Measurements from ENCODE around the gene RAB27B. TPM values are rescaled to one million over a fixed set of nuclear protein-coding genes. Genes with fewer than 3 reads are reported as not detected.

Gene RAB27B
- total and polyA plus RNA-seq, 2 of the 8 experiments (the other 6 are each of a cell fraction or from before 2014, with no cell fraction given), result 0.05 to 0.60 TPM

DNA sequence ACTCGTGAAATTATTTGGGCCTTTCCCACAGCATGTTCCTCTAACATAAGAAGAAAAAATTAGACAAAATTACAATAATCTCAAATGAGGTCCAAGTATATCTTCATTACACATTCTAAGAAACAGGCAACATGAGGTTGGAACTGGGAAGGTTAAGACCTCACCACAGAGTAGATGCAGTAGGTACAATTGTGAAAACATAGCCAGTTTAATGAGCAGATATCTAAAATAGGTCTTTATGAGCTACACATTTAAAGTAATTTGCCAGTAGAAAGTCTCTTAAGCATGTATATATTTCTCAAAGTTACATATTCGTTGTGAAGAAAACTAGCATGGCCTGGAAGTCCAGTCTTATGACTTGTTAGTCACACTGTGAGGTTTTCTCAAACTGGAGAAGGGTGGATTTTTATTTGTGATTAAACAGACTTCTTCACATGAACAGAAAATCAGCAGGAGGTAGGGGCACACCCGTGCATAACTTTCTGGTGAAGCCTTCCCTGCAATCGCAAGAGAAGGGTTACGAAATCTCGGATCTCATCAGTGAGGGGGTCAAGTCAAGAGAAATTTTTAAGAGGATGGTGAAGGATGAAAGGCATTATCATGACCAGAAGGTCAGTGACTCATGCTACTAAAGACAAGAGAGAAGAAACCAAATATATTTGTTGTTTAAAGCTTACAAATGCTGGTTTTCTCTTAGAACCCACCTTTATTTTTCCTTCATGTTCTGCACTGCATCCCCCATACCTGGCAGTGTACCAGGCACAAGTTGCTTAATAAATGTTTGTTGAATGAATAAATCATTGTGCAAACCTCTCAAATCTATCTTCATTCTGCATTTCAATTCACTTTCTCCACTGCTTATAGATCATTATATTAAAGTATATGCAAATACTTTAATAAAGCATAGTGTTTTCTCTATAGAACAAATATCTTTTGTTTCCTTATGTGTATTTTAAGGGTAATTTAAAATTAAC lies 5.1 kb upstream of the RAB27B start (continued):
- TF ChIP-seq CTBP2 (IDR thresholded peaks at IDR 0.05; ENCODE audit: borderline replicate concordance, insufficient read depth, insufficient read length, low read length) (no peak), SRF (IDR thresholded peaks at IDR 0.05; ENCODE audit: low read depth, low read length) (no peak), RXRA (IDR thresholded peaks at IDR 0.05; ENCODE audit: insufficient read depth, low read depth, low read length) (no peak), SUZ12 (IDR thresholded peaks at IDR 0.05; ENCODE audit: low read length) (no peak), HDAC2 (IDR thresholded peaks at IDR 0.05; ENCODE audit: borderline replicate concordance in 1 of 2, low read depth in 2 of 2, low read length in 2 of 2) (no peak), POLR2A (IDR thresholded peaks at IDR 0.05; ENCODE audit: control extremely low read depth in 1 of 2, low read depth in 2 of 2, low read length in 2 of 2) (no peak)
- TF ChIP-seq, protein P1, sequence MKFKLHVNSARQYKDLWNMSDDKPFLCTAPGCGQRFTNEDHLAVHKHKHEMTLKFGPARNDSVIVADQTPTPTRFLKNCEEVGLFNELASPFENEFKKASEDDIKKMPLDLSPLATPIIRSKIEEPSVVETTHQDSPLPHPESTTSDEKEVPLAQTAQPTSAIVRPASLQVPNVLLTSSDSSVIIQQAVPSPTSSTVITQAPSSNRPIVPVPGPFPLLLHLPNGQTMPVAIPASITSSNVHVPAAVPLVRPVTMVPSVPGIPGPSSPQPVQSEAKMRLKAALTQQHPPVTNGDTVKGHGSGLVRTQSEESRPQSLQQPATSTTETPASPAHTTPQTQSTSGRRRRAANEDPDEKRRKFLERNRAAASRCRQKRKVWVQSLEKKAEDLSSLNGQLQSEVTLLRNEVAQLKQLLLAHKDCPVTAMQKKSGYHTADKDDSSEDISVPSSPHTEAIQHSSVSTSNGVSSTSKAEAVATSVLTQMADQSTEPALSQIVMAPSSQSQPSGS (IDR thresholded peaks at IDR 0.05; ENCODE audit: low read length), result no peak
